ENCODE data around the gene TAF15. TPM values are rescaled to one million over a fixed set of nuclear protein-coding genes. Genes with fewer than 3 reads are reported as not detected.

TAF15 gene
- polyA plus RNA-seq, 4 donors: 70.3 to 166 (median 123) TPM

DNA sequence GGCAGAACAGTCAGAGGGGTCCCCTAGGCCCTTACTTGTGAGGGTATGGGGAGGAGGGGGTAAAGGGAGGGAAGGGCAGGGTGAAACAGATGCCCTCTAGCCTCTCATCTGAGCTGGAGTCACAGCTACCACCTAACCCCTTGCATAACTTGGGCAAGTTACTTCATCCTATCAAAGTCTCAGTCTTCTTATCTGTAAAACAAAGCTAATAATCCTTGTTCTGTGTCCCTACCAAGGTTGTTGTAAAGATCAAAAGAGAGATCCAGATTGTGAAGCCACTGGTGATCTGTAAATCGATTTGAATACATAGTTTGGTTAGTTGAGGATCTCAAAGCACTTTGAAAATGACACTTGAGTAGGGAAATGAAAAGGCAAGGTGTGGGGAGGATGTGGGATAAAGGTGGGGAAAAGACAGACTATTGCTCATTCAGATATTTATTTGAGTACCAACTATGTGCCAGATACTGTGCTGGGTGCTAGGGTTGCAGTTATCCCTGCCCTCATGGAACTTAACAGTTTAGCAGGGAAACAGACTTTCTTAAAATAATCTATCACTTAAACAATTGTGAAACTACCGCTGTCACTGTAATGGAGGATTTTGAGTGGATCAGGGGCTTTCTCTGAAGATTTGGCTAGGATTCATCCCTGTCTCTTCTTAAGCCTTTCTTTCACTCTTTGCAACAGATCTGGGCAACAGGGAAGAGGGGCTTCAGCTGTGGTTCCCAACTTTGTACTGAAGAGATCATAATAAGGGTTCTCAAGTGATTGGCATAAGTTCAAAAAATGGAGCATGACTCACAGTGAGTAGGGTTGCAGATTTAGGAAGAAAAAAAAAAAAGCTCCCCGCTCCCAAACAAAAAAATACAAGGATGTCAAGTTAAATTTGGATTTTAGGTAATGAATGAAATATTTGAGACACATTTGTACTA, 56.4 kb downstream of the TAF15 start:
- H3K36me3 ChIP-seq (ENCODE audit: control insufficient read depth in 3 of 3, insufficient read depth in 2 of 3, low read depth in 1 of 3, low read length in 3 of 3): no peaks in the 10 kb centered on the region
- no peak overlapping the region for H3K27ac ChIP-seq (ENCODE audit: low read depth in 1 of 3, low read length in 2 of 3)
- FAIRE-seq (no peak), DNase-seq (no peak)
- WGBS, 3 donors: 48 to 64% (median 62%) methylated on average over 3 of the region's 3 CpGs
- H3K27me3 ChIP-seq (ENCODE audit: control insufficient read depth in 3 of 3, insufficient read depth in 3 of 3, low read length in 3 of 3): no peaks in the 10 kb centered on the region
- peaks cover 0 to 14% (median 0%) of the 10 kb centered on the region in 3 donors for H3K4me1 ChIP-seq (ENCODE audit: control insufficient read depth in 3 of 3, insufficient read depth in 2 of 3, low read depth in 1 of 3, low read length in 2 of 3)
- no peaks in the 10 kb centered on the region for H3K9me3 ChIP-seq (ENCODE audit: control insufficient read depth in 2 of 2, insufficient read depth in 1 of 2, low read depth in 1 of 2, low read length in 1 of 2)
- H3K4me3 ChIP-seq (ENCODE audit: low read depth in 1 of 3, low read length in 3 of 3): no peak overlapping the region

- Histone ChIP-seq H3K36me3 (ENCODE audit: control insufficient read depth in 3 of 3, insufficient read depth in 2 of 3, low read depth in 1 of 3, low read length in 3 of 3) (no peaks in the 10 kb centered on the region), H3K27ac (ENCODE audit: low read depth in 1 of 3, low read length in 2 of 3) (no peak overlapping the region), H3K4me3 (ENCODE audit: low read depth in 1 of 3, low read length in 3 of 3) (no peak overlapping the region), H3K9me3 (ENCODE audit: control insufficient read depth in 2 of 2, insufficient read depth in 1 of 2, low read depth in 1 of 2, low read length in 1 of 2) (no peaks in the 10 kb centered on the region), H3K4me1 (ENCODE audit: control insufficient read depth in 3 of 3, insufficient read depth in 2 of 3, low read depth in 1 of 3, low read length in 2 of 3) (peaks cover 0 to 14% (median 0%) of the 10 kb centered on the region in 3 donors), H3K27me3 (ENCODE audit: control insufficient read depth in 3 of 3, insufficient read depth in 3 of 3, low read length in 3 of 3) (no peaks in the 10 kb centered on the region)
- WGBS, 3 donors: 84 to 100% (median 100%) methylated on average over 1 of the region's 1 CpG
- peak in 1 of 2 donors; percentile 65 for DNase-seq
- no peak for FAIRE-seq
Measured at GRCh38 chr17:35866341-35866950, 57.2 kb downstream of the TAF15 start.

- H3K36me3 ChIP-seq (ENCODE audit: control insufficient read depth in 3 of 3, insufficient read depth in 2 of 3, low read depth in 1 of 3, low read length in 3 of 3): no peaks in the 10 kb centered on the region
- FAIRE-seq: no peak
- no peak overlapping the region for H3K4me3 ChIP-seq (ENCODE audit: low read depth in 1 of 3, low read length in 3 of 3)
- WGBS, 3 donors: 97 to 100% (median 98%) methylated on average over 3 of the region's 3 CpGs
- H3K4me1 ChIP-seq (ENCODE audit: control insufficient read depth in 3 of 3, insufficient read depth in 2 of 3, low read depth in 1 of 3, low read length in 2 of 3): peaks cover 0 to 14% (median 0%) of the 10 kb centered on the region in 3 donors
- no peaks in the 10 kb centered on the region for H3K27me3 ChIP-seq (ENCODE audit: control insufficient read depth in 3 of 3, insufficient read depth in 3 of 3, low read length in 3 of 3)
- no peaks in the 10 kb centered on the region for H3K9me3 ChIP-seq (ENCODE audit: control insufficient read depth in 2 of 2, insufficient read depth in 1 of 2, low read depth in 1 of 2, low read length in 1 of 2)
- DNase-seq: no peak
- no peak overlapping the region for H3K27ac ChIP-seq (ENCODE audit: low read depth in 1 of 3, low read length in 2 of 3)
Measured at GRCh38 chr17:35867574-35867973, 58.3 kb downstream of the TAF15 start.

- Histone ChIP-seq H3K27ac (ENCODE audit: low read depth in 1 of 3, low read length in 2 of 3) (no peak within 1 kb of the TSS), H3K9me3 (ENCODE audit: control insufficient read depth in 2 of 2, insufficient read depth in 1 of 2, low read depth in 1 of 2, low read length in 1 of 2) (no peaks in the 10 kb centered on the region), H3K4me1 (ENCODE audit: control insufficient read depth in 3 of 3, insufficient read depth in 2 of 3, low read depth in 1 of 3, low read length in 2 of 3) (peaks cover 0 to 14% (median 0%) of the 10 kb centered on the region in 3 donors), H3K27me3 (ENCODE audit: control insufficient read depth in 3 of 3, insufficient read depth in 3 of 3, low read length in 3 of 3) (no peaks in the 10 kb centered on the region), H3K4me3 (ENCODE audit: low read depth in 1 of 3, low read length in 3 of 3) (no peak within 1 kb of the TSS), H3K36me3 (ENCODE audit: control insufficient read depth in 3 of 3, insufficient read depth in 2 of 3, low read depth in 1 of 3, low read length in 3 of 3) (no peaks in the 10 kb centered on the region)
- no peak for DNase-seq
- 80 to 89% (median 84%) methylated on average over 3 of the region's 3 CpGs for WGBS, 3 donors
- FAIRE-seq: no peak
Measured at GRCh38 chr17:35868737-35869136, 59.5 kb downstream of the TAF15 start, which contains the start of gene HEATR9. Gene HEATR9 (minus strand): TSS chr17:35868891. CDS start chr17:35868742, 149 bp downstream.

- DNase-seq (no peak), FAIRE-seq (no peak)
- Histone ChIP-seq H3K27me3 (ENCODE audit: control insufficient read depth in 3 of 3, insufficient read depth in 3 of 3, low read length in 3 of 3) (no peaks in the 10 kb centered on the region), H3K4me3 (ENCODE audit: low read depth in 1 of 3, low read length in 3 of 3) (no peak overlapping the region), H3K36me3 (ENCODE audit: control insufficient read depth in 3 of 3, insufficient read depth in 2 of 3, low read depth in 1 of 3, low read length in 3 of 3) (no peaks in the 10 kb centered on the region), H3K4me1 (ENCODE audit: control insufficient read depth in 3 of 3, insufficient read depth in 2 of 3, low read depth in 1 of 3, low read length in 2 of 3) (peaks cover 0 to 3% (median 0%) of the 10 kb centered on the region in 3 donors), H3K27ac (ENCODE audit: low read depth in 1 of 3, low read length in 2 of 3) (no peak overlapping the region), H3K9me3 (ENCODE audit: control insufficient read depth in 2 of 2, insufficient read depth in 1 of 2, low read depth in 1 of 2, low read length in 1 of 2) (no peaks in the 10 kb centered on the region)
- WGBS, 3 donors: 66 to 83% (median 80%) methylated on average over 8 of the region's 8 CpGs
Measured at GRCh38 chr17:35870906-35871819, 61.9 kb downstream of the TAF15 start.

- Histone ChIP-seq H3K36me3 (ENCODE audit: control insufficient read depth in 3 of 3, insufficient read depth in 2 of 3, low read depth in 1 of 3, low read length in 3 of 3) (no peaks in the 10 kb centered on the region), H3K4me3 (ENCODE audit: low read depth in 1 of 3, low read length in 3 of 3) (no peak overlapping the region), H3K4me1 (ENCODE audit: control insufficient read depth in 3 of 3, insufficient read depth in 2 of 3, low read depth in 1 of 3, low read length in 2 of 3) (no peaks in the 10 kb centered on the region), H3K9me3 (ENCODE audit: control insufficient read depth in 2 of 2, insufficient read depth in 1 of 2, low read depth in 1 of 2, low read length in 1 of 2) (no peaks in the 10 kb centered on the region), H3K27ac (ENCODE audit: low read depth in 1 of 3, low read length in 2 of 3) (no peak overlapping the region), H3K27me3 (ENCODE audit: control insufficient read depth in 3 of 3, insufficient read depth in 3 of 3, low read length in 3 of 3) (no peaks in the 10 kb centered on the region)
- DNase-seq (no peak), FAIRE-seq (no peak)
- WGBS, 3 donors: 96% methylated on average over 12 of the region's 12 CpGs
Measured at GRCh38 chr17:35872196-35872980, 63.1 kb downstream of the TAF15 start.

- peak overlapping the region in 1 of 3 donors; percentile 20 for H3K4me3 ChIP-seq (ENCODE audit: low read depth in 1 of 3, low read length in 3 of 3)
- DNase-seq (peak in 1 of 2 donors; percentile 39), FAIRE-seq (no peak)
- H3K27me3 ChIP-seq (ENCODE audit: control insufficient read depth in 3 of 3, insufficient read depth in 3 of 3, low read length in 3 of 3): no peaks in the 10 kb centered on the region
- no peaks in the 10 kb centered on the region for H3K9me3 ChIP-seq (ENCODE audit: control insufficient read depth in 2 of 2, insufficient read depth in 1 of 2, low read depth in 1 of 2, low read length in 1 of 2)
- WGBS, 3 donors: 53 to 65% (median 63%) methylated on average over 5 of the region's 5 CpGs
- H3K4me1 ChIP-seq (ENCODE audit: control insufficient read depth in 3 of 3, insufficient read depth in 2 of 3, low read depth in 1 of 3, low read length in 2 of 3): no peaks in the 10 kb centered on the region
- peak overlapping the region in 1 of 3 donors; percentile 73 for H3K27ac ChIP-seq (ENCODE audit: low read depth in 1 of 3, low read length in 2 of 3)
- H3K36me3 ChIP-seq (ENCODE audit: control insufficient read depth in 3 of 3, insufficient read depth in 2 of 3, low read depth in 1 of 3, low read length in 3 of 3): no peaks in the 10 kb centered on the region
Measured at GRCh38 chr17:35875072-35875799, 66.0 kb downstream of the TAF15 start.
